GM18909 (cell line): ENCODE measurements around the gene CSNK2A3.
"Not testable (repeated sequence)": the region's sequence is repeated elsewhere in the genome, so short reads cannot be mapped to it uniquely, and the experiment has no call there.

Experiments
- ATAC-seq: cut with Tn5 transposase; IDR thresholded peaks from one replicate; pipeline ENCODE4 v1.9.1; 2021; ENCODE audit warnings: mild to moderate bottlenecking; ENCODE audit not compliant: unreplicated experiment, poor library complexity

Gene CSNK2A3

DNA sequence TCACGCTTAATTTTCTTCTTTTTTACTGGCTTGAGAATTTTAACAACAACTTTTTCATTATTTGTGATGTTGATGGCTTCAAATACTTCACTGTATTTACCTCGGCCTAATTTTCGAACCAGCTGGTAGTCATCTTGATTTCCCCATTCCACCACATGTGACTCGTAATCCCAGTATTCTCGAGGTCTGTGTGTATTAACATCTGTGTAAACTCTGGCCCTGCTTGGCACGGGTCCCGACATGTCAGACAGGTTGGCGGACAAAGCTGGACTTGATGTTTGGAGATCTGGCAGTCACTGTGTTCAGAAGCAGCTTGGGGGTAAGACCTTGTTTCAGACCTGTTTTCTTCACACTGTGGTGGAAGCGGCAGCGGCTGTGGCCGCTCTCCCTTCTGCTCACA lies at the start of gene CSNK2A3:
Gene CSNK2A3, minus strand, starts transcription at position 373 of the 400 bp plus-strand sequence. Its CDS starts 131 bp downstream, at position 242.
- not testable (repeated sequence) for ATAC-seq

- no peak for ATAC-seq
Observed at GRCh38 chr11:11401960-11402535, 49.0 kb upstream of the CSNK2A3 start.

GRCh38 chr11:11400635-11401232 lies 47.7 kb upstream of the CSNK2A3 start:
- ATAC-seq: no peak

DNA sequence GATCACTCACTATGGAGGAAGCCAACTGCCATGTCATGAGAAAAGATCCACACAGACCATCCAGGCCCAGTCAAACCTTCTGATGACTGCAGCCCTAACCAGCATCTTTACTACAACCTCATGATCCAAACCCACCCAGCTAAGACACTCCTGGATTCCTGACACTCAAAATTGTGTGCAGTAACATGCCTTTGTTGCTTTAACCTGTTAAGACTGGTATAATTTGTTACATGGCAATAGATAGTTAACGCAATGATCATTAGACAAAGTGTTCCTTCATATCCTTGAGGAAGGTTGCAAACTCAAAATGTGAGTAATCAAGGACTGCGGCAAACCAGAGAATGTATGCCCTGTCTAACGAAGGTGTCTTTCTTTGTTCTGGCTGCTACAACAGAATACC lies 47.1 kb upstream of the CSNK2A3 start:
- ATAC-seq: no peak

DNA sequence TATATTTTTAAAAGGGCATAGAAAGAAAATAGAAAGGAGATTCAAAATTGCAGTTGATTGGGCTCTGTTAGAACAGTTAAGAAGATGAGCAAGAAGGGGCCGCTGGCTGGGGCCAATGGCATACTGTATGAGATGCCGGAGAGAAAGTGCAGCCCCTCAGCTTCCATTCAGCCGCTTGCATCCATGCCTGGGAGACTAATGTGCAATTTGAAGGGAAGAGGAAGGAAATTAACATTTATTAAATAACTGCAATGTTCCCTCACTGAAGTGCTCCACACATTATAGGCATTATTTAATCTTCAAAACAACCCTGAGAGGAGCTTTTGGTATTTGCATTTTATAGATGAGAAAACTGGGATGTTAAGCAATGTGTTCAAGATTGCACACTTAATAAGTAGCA lies 44.7 kb upstream of the CSNK2A3 start:
- ATAC-seq: no peak

GRCh38 chr11:11397036-11397415 lies 44.0 kb upstream of the CSNK2A3 start:
- no peak for ATAC-seq

DNA sequence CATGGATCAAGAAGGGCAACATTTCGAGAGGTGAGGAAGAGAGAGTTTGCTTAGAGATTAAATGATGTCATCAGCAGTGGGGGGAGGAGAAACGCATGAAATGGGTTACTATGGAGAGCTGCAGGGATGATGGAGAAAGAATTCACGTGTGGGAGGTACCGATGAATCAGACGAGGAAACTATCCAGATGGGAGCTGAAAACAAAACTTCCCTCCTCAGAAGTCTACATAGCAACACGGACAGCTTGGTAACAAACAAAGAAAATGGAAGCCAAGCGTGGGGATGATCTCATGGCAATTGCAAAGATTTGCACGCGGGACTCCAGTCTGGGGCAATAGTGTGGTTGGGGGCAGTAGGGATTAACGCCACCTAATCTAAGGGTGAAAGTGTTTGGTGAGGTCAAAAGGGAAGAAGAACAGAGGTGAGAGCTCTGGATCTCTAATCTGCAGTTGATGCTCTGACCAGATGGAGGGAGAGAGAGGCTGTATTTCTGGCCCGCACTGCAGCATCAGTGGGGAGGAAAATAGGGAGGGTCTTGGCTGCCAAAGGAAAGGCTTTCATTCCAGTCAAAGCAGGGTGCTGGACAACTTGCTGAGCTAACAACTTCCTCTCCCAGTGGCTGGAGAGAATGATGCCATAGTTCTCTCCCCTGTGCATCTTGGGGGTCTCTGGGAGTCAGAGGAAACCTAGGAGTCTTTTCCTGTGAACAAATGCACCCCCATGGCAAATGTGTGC lies 43.4 kb upstream of the CSNK2A3 start:
- no peak for ATAC-seq

- ATAC-seq: no peak
Observed at GRCh38 chr11:11395126-11395525, 42.1 kb upstream of the CSNK2A3 start.

DNA sequence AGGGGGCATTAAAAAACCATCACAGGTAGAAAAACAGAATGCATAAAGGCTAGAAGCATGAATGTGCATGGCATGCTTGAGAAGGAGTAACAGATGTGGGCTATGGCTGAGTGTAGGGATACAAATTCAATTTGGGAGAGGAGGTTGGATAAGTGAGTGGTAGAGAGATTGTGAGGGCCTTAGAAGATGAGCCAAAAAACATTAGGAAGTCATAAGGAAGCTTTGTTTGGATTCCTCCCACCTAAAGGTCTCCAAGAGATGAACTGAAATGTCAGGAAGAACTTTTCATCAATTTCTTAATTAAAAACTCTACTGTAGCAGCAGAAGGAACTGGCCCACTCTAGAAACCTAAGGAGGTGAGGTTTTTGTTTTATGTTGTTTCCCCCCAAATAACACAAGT lies 41.2 kb upstream of the CSNK2A3 start:
- no peak for ATAC-seq

GRCh38 chr11:11391796-11392463 lies 38.9 kb upstream of the CSNK2A3 start:
- no peak for ATAC-seq

- no peak for ATAC-seq
Observed at GRCh38 chr11:11391169-11391568, 38.1 kb upstream of the CSNK2A3 start.

DNA sequence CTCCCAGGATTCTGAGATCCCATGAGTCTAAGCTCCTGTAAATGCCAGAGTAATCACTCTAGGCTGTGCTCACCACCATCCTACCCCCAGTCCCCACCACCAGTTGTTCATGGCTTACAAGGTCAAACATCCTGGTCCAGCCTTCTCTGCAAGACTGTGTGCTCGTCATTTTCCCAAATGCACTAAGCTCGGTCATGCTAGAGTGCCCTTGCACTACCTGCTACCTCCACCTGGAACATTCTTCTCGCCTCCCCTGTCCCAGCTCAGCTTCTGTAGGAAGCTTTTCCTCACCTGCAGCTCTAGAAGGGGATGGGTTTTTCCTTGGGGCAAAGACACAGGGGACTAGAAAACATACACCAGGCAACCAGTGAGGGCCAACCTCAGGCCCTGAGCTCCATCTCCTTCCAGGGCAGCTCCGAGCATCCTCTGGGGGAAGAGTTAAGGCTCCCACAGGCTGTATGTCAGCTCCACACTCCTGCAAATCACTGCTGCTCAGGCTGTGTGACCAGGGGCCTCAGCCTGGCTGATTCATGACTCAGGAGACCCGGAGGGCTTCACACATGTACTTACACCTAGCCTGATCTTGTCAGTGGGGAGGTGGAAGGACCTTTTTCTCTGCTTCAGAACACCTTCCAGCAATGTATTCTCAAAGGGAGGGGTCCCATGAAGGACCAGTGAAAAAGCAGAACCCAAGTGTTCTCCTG lies 37.2 kb upstream of the CSNK2A3 start:
- ATAC-seq: no peak

- ATAC-seq: no peak
Observed at GRCh38 chr11:11389238-11389637, 36.2 kb upstream of the CSNK2A3 start.

DNA sequence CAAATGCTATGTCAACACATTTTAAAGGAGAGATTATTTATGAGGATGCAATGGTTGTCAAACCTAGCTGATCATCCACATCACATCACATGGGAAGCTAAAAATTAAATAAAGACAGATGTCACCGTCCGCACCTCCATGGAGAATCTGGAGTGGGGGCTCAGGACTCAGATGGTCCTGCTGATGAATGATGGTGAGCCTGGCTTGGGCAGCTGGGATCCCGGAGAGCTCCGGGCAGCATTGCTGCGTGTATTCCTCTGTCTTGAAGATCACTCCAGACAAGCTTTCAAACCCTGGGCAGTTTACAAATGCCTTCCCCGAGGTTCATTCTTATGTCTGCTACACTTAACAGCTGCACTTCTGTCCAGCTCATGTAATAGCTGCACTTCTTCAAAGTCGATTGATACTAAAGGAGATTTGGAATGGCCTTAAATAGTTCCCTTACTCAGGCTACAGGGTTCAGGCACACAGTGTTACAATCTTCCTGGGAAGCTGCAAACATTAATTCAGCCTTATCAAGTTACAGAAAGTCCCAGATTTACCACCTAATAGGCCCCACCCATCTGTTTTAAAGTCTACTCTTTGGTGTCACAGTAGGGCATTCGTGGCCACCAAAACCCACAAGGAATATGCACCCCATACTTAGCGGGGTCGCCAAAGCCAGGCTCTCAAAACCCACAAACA lies 34.7 kb upstream of the CSNK2A3 start:
- ATAC-seq: no peak

DNA sequence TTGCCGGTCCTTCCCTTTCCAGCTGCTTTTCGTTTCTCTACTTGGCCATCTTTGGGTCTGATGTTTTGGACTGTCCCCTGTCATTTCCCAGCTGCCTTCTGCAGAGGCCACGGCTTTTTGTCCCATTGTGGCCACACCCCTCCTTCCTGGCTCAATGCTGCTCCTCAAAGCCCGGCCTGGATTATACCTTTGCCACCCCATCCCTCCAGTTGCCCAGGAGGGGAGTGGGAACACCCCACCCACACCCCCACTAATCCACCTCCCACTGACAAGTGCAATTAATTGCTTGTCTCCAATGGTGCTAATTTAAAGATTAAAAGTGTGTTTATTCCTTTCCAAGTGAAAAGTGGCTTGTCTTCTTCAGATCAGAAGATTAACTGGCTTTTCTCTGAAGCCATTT lies 34.2 kb upstream of the CSNK2A3 start:
- ATAC-seq: no peak

DNA sequence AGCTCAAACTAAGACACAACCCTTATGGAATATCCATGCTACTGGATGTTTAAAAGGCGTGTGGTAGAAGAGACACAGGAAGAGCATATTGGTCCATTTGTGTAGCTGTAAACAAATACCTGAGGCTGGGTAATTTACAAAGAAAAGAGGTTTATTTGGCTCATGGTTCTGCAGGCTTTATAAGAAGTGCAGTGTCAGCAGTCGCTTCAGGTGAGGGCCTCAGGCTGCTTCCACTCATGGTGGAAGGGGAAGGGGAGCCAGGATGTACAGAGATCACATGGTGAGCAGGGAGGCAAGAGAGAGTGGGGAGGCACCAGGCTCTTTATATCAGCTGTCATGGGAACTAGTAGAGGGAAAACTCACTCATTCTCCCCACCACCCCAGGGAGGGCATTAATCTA lies 31.8 kb upstream of the CSNK2A3 start:
- no peak for ATAC-seq

DNA sequence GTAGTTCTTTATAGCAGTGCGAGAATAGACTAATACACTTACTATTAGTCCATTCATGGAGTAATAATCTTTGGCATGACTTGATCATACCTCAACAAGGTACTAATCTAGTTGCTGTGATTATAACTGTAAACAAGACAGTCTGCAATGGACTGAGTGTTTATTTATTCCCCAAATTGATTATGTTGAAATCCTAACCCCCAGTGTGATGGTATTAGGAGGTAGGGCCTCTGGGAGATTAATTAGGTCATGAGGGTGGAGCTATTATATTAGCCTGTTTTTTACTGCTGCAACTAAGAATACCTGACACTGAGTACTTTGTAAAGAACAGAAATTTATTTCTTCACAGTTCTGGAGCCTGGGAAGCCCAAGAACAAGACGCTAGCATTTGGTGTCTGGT lies 30.9 kb upstream of the CSNK2A3 start:
- ATAC-seq: no peak

GRCh38 chr11:11382858-11383532 lies 29.9 kb upstream of the CSNK2A3 start:
- no peak for ATAC-seq

GRCh38 chr11:11381471-11382105 lies 28.5 kb upstream of the CSNK2A3 start:
- ATAC-seq: no peak
